ENCODE results near the gene PLCL1.

PLCL1 gene

DNA sequence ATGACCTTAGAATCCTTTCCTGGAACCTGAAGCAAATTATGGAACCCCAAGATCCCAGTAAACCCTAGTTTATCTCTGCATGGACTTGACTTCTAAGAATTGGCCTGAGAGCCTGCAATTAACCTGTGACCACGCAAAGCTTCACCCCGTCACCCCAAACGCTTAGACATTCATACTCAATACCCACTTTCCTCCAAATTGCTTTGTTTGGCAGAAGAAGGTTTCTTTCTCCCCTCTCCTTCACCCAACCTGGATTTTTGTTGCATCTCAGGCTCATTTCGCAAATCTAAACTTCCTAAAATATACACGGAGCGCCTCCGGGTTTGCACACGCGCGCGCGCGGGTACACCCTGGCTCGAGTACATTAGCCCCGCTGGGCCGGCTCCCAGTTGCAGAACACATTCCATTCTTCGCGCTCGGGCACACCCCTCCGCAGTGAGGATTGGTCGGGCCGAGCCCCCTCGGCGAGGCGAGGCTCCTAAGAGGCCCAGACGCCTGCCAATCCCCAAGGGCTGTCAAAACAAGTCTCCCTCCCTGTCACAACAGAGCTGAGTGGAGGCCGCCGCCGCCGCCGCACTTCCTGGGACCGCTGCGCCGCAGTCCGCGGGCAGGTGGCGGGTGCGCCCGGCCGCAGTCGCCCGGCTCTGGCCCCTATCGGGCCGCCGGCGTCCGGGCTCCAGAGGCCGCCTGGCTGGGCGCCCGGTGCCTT lies at the start of gene PLCL1:
PLCL1 (plus strand) TSS at position 545 of the 709 bp plus-strand sequence.
- H3K4me3 Mint-ChIP-seq = peak within 1 kb of the TSS; percentile 91
- DNase-seq = peak; percentile 92
- peaks cover under 1% of the 10 kb centered on the region for H3K27me3 Mint-ChIP-seq
- H3K9me3 Mint-ChIP-seq = no peaks in the 10 kb centered on the region
- H3K36me3 Mint-ChIP-seq (ENCODE audit: low read depth) = peaks cover 2% of the 10 kb centered on the region
- peaks cover 46% of the 10 kb centered on the region for H3K4me1 Mint-ChIP-seq (ENCODE audit: low read depth)
- peak within 1 kb of the TSS; percentile 81 for H3K27ac Mint-ChIP-seq

DNA sequence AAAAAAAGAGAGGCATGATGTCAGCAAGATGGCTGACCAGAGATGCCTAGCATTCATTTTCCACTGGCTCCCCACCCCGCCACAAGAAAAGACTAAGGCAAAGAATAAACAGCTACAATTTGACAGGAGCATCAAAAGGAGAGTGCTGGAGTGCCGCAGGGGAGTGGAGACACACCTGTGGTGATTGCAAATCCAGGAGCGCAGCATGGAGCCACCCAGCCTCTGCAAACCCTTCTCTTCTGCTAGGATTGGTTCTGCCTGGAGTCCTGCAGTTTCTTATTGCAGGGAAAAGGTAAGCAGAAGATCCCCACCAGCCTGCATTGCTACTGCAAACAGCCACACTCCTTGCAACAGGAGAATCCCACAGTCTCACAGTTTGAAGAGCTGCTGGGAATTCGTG lies 45.4 kb upstream of the PLCL1 start:
- Mint-ChIP-seq H3K36me3 (ENCODE audit: low read depth) (peaks cover 2% of the 10 kb centered on the region), H3K4me3 (no peak overlapping the region), H3K4me1 (ENCODE audit: low read depth) (no peaks in the 10 kb centered on the region), H3K27me3 (peaks cover 18% of the 10 kb centered on the region), H3K27ac (no peak overlapping the region), H3K9me3 (peaks cover 14% of the 10 kb centered on the region)
- DNase-seq = no peak

DNA sequence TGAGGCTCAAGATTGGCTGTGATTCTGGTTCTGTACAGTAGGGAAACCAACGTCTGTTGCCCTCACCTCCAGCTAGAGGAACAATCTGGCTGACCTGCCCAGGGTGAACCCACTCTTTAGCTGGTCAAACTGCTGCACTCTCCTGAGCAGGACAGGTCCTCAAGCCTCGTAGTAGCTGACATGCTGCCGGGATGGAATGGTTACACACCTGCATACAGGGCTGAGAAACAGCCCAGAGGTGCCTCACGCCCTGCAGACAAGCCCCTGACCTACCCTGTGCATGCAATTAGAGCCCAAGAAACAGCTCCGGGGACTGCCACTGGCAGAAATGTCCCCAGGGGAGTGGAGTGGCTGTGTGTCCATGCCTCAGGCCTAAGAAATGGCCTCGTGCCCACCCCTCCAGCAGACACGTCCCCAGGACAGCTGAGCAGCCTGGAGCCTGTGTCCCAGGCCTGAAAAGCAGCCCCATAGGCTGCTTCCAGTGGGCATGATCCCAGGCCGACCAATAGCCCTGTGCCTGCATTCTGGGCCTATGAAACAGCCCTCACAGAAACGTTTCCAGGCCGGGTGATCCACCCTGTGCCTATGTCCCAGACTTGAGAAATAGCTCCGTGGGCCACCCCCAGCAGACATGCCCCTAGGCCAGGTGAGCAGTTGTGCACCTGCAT lies 44.6 kb upstream of the PLCL1 start:
- peaks cover 14% of the 10 kb centered on the region for H3K9me3 Mint-ChIP-seq
- H3K27ac Mint-ChIP-seq = no peak overlapping the region
- H3K4me1 Mint-ChIP-seq (ENCODE audit: low read depth) = no peaks in the 10 kb centered on the region
- H3K27me3 Mint-ChIP-seq = peaks cover 16% of the 10 kb centered on the region
- peaks cover 2% of the 10 kb centered on the region for H3K36me3 Mint-ChIP-seq (ENCODE audit: low read depth)
- H3K4me3 Mint-ChIP-seq = no peak overlapping the region
- no peak for DNase-seq

DNA sequence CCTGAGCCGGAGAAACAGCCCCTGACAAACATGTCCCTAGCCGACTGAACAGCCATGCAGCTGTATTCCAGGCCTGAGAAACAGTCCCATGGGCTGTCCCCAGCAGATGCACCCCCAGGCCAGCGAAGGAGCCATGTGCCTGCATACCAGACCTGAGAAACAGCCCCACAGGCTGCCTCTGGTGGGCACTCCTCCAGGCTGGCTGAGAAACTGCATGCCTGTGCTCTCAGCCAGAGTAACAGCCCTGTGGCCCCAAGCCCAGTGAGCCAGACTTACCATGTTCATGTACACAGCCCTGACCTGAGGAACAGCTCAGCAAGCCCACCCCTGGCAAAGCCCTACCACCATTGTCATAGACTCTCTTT lies 44.1 kb upstream of the PLCL1 start:
- Mint-ChIP-seq H3K4me1 (ENCODE audit: low read depth) (no peaks in the 10 kb centered on the region), H3K36me3 (ENCODE audit: low read depth) (peaks cover 2% of the 10 kb centered on the region), H3K9me3 (peaks cover 14% of the 10 kb centered on the region), H3K27ac (no peak overlapping the region), H3K27me3 (peaks cover 16% of the 10 kb centered on the region), H3K4me3 (no peak overlapping the region)
- no peak for DNase-seq

DNA sequence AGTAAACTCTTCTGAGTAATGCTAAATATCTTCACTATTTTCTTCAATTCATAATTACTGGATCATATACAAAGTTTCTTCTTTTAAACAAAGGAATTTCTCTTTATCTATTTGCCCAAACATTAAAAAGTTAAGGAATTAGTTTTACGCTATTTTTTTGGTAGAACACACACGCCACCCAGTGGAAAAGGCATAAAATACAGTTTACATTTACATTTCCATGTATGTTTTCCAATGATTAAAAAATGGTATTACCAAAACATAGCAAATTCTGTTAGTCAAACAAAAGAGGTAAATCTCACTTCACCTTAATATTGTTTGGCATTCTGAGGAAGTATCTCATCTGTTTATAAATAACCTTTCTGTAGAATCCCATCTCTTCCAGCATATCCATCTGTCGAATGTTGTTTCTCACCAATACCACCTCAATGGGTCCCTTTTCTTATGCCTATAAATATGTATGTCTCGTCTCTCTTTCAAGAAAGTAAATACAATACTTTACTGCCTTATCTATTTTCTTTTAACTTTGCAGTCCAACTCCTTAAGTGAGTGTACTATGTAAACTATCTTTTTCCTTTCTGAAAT lies 26.5 kb upstream of the PLCL1 start:
- DNase-seq = no peak
- H3K36me3 Mint-ChIP-seq (ENCODE audit: low read depth) = no peaks in the 10 kb centered on the region
- H3K4me3 Mint-ChIP-seq = no peak overlapping the region
- H3K4me1 Mint-ChIP-seq (ENCODE audit: low read depth) = peaks cover 4% of the 10 kb centered on the region
- peaks cover 6% of the 10 kb centered on the region for H3K27me3 Mint-ChIP-seq
- no peak overlapping the region for H3K27ac Mint-ChIP-seq
- no peaks in the 10 kb centered on the region for H3K9me3 Mint-ChIP-seq

DNA sequence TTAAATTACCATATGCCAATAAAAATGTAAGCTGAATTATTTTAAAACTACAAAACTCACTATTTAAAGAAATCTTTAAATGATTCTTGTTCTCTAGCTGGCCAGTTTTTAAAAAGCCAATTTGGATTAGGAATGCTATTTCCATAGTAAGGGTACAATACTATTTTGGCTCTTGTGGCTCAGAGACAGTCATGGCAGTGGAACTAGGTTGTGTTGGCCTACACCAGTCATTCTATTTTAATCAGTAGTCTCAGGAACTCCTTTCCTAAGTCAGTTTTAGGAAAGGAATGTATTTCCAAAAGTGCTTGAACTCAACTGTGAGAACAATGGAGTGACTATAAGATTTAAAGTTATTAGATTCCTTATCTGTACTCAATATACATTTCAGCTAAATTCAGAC lies 25.1 kb upstream of the PLCL1 start:
- H3K36me3 Mint-ChIP-seq (ENCODE audit: low read depth) = no peaks in the 10 kb centered on the region
- no peak overlapping the region for H3K27ac Mint-ChIP-seq
- no peaks in the 10 kb centered on the region for H3K9me3 Mint-ChIP-seq
- H3K27me3 Mint-ChIP-seq = peaks cover 9% of the 10 kb centered on the region
- no peak for DNase-seq
- H3K4me1 Mint-ChIP-seq (ENCODE audit: low read depth) = peaks cover 4% of the 10 kb centered on the region
- no peak overlapping the region for H3K4me3 Mint-ChIP-seq

DNA sequence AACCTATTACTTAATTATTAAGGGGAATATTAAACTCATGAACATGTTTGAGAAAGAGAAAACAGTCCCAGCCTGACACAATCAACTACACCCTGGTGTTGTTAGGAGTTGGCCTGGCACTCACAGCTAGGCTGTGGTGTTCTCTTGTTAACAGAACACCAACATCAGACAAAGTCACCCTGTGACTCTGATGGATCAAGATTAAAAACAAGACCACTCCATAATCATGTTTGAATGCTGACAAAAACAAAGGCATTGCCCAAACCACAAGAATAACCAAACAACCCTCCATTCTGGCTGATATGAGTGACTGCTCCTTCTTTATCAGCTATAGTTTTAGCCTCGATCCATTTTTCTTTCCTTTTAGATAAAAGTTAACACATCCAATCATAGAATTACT lies 22.3 kb upstream of the PLCL1 start:
- Mint-ChIP-seq H3K4me3 (no peak overlapping the region), H3K36me3 (ENCODE audit: low read depth) (no peaks in the 10 kb centered on the region), H3K9me3 (no peaks in the 10 kb centered on the region), H3K27ac (no peak overlapping the region), H3K4me1 (ENCODE audit: low read depth) (peaks cover 6% of the 10 kb centered on the region), H3K27me3 (peaks cover 19% of the 10 kb centered on the region)
- DNase-seq = no peak

DNA sequence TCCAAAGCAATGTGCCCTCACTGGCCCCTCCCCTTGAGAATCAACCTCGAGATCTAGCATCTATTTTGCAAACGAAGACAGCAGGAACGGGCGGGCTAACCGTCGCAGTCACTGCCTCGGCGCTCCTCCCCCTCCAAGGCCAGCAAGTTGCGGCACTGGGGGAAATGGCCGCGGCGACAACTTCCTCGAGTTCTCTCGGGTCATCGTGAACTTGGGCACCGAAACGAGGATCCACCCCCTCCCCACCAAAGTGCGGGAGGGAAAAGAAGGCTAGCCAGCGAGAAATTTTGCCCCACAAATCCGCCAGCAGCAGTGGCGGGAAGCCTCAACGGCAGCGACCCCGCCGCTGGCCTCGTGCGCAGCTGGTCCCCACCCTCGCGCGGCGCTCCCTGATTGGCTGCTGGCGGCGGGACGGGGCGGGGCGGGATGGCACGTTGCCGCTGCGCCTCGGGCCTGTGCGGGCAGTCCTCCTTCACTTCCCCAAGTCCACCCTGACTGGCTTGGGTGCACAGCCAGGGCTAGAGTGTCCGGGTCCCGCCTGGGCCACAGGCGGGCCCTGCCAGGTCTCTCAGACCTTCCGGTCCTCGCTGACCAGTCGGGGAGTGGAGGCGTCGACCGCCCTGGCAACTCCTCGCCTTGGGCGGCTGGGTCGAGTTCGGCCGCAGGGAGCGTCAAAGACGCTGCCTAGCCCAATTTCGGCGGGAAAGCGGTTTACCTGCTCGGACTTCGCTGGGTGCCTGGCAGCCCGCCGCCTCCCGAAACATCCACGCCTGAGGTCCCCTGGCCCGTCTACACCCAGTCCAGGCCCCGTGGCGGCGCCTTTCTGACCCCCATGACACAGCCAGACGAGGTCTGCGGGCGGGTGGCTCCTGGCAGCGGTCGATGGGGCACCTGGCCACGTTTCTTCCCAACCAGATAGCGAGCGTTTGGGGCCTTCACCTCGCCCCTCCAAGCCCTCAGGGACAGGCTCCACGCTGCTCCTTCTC lies 19.1 kb upstream of the PLCL1 start, which contains the start of gene BOLL:
BOLL (minus strand) TSS at position 364 of the 986 bp plus-strand sequence. CDS start 3,469 bp downstream, outside the sequence.
- Mint-ChIP-seq H3K27ac (no peak within 1 kb of the TSS), H3K27me3 (peaks cover 34% of the 10 kb centered on the region), H3K4me3 (peak within 1 kb of the TSS; percentile 70), H3K36me3 (ENCODE audit: low read depth) (no peaks in the 10 kb centered on the region), H3K4me1 (ENCODE audit: low read depth) (peaks cover 6% of the 10 kb centered on the region), H3K9me3 (no peaks in the 10 kb centered on the region)
- no peak for DNase-seq

DNA sequence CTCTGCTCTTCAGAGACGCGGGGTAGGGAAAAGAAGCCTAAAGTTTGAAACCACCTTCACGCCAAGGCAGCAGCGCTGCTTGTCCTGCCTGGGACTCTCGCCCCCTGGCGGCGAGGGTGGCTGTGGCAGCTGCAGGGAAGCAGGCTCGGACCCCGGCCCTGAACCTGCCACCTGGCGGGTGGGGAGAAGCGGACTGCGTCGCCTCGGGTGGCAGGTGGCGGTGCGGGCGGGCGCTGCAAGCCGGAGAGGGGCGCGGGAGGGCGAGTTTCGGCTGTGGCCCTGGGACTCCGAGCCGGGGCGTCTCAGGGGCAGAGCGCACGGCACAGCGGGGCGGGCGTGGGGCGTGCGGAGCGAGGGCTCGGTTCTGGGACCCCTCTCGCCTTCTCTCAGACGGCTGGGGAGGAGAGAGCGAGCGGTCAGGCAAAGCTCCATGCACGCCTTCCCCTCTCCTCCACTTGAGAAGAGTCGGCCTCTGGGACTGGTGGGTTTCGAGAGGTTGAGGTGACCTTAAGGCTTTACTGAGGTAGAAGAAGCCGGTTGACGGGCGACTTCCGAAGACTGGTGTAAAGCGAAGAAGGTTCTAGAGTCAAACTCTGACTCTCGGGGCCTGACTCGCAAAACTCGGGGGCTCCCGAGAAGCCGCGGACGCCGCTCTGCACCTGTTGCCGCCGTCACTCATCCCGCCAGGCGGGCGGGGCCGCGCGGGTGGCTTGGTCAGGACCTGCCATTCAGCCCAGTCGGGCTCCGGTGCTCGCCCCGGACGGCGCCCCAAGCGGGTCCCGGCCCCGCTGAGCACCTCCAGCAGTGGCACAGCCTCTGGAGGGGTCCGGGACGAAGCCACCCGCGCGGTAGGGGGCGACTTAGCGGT lies 18.1 kb upstream of the PLCL1 start:
- no peaks in the 10 kb centered on the region for H3K36me3 Mint-ChIP-seq (ENCODE audit: low read depth)
- H3K4me3 Mint-ChIP-seq = peak overlapping the region; percentile 70
- peaks cover 6% of the 10 kb centered on the region for H3K4me1 Mint-ChIP-seq (ENCODE audit: low read depth)
- no peaks in the 10 kb centered on the region for H3K9me3 Mint-ChIP-seq
- no peak overlapping the region for H3K27ac Mint-ChIP-seq
- peak; percentile 79 for DNase-seq
- peaks cover 37% of the 10 kb centered on the region for H3K27me3 Mint-ChIP-seq

DNA sequence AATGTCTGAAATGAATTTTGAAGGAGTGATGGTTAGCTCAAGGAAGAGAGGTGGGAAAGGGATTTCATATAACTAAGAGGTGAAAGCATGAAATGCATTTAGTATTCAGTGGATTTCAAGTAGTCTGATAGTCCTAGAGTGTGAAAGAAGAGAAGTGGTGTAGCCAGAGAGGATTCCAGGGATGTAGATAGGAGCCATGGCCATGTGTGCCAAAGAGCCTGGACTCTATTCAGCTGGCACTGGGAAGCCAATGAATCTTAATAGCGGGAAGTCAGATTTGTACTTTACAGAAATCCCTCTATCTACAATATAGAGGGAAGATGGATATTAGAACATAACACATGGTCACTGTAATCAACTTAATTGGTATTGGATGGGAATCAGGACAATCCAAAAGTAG lies 10.9 kb upstream of the PLCL1 start:
- Mint-ChIP-seq H3K27ac (no peak overlapping the region), H3K36me3 (ENCODE audit: low read depth) (no peaks in the 10 kb centered on the region), H3K27me3 (peaks cover 32% of the 10 kb centered on the region), H3K4me1 (ENCODE audit: low read depth) (peaks cover 12% of the 10 kb centered on the region), H3K4me3 (no peak overlapping the region), H3K9me3 (no peaks in the 10 kb centered on the region)
- no peak for DNase-seq

DNA sequence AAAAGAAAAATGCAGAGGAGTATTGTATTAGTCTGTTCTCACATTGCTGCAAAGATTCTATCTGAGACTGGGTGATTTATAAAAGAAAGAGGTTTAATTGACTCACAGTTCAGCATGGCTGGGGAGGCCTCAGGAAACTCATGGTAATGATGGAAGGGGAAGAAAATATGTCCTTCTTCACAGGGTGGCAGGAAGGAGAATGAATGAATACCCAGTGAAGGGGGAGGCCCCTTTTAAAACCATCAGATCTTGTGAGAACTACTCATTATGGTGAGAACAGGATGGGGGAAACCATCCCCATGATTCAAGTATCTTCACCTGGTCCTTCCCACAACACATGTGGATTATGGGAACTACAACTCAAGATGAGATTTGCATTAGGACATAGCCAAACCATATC lies 9.1 kb upstream of the PLCL1 start:
- peaks cover 32% of the 10 kb centered on the region for H3K27me3 Mint-ChIP-seq
- no peaks in the 10 kb centered on the region for H3K9me3 Mint-ChIP-seq
- no peak overlapping the region for H3K4me3 Mint-ChIP-seq
- peak overlapping the region; percentile 15 for H3K27ac Mint-ChIP-seq
- H3K36me3 Mint-ChIP-seq (ENCODE audit: low read depth) = no peaks in the 10 kb centered on the region
- peaks cover 12% of the 10 kb centered on the region for H3K4me1 Mint-ChIP-seq (ENCODE audit: low read depth)
- no peak for DNase-seq

DNA sequence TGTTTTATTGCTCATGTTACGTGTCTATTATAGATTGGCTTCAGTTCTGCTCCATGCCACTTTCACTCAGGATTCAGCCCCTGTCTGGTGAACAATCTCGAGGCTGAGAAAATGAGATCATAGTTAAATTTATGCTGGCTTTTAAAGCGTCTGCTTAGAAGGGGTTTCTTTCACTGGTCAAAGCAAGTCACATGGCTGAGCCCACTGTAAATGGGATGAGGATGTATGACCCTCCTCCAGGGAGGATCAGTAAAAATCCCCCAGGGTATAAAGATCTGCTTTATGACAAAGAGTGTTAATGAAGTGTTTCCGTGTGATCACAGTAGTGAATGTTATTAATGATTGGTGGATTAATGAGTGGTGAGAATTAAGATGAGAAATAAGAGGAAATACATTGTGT lies 6.2 kb upstream of the PLCL1 start:
- DNase-seq = no peak
- Mint-ChIP-seq H3K4me3 (no peak overlapping the region), H3K27me3 (peaks cover 19% of the 10 kb centered on the region), H3K36me3 (ENCODE audit: low read depth) (no peaks in the 10 kb centered on the region), H3K4me1 (ENCODE audit: low read depth) (peaks cover 16% of the 10 kb centered on the region), H3K27ac (no peak overlapping the region), H3K9me3 (no peaks in the 10 kb centered on the region)

DNA sequence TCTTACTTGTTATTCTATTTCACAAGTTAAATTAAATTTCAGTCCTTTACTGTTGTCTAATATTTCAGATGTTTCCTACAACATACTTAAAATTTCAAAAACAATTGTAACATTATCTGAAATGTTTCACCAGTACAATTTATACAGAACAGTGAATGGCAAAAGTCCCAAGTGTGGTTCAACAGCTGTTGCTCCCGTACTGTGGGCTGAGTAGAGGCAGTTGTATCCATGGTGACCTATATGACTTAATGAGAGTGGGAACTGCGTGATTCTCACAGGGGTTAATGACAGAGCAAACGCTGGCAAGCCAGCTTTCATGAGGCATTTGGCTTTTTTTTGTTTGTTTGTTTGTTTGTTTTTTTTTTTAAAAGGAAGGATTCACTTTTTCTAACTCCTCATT lies 5.3 kb upstream of the PLCL1 start:
- H3K4me3 Mint-ChIP-seq = no peak overlapping the region
- H3K4me1 Mint-ChIP-seq (ENCODE audit: low read depth) = peaks cover 23% of the 10 kb centered on the region
- no peaks in the 10 kb centered on the region for H3K36me3 Mint-ChIP-seq (ENCODE audit: low read depth)
- DNase-seq = no peak
- no peaks in the 10 kb centered on the region for H3K9me3 Mint-ChIP-seq
- H3K27me3 Mint-ChIP-seq = peaks cover 15% of the 10 kb centered on the region
- H3K27ac Mint-ChIP-seq = no peak overlapping the region

Measured in activated T-cell treated with anti-CD3 and anti-CD28 coated beads, Interleukin-2, amount 50 U/mL, for 24 hours (primary cell).